Brain microvascular endothelial cell (primary cell): ENCODE measurements around the gene BSND.
"Not testable (repeated sequence)": the region's sequence is repeated elsewhere in the genome, so short reads cannot be mapped to it uniquely, and the experiment has no call there.

Source experiments
- DNase-seq: peaks from one replicate; pipeline ENCODE4 v3.0.0-alpha.2; 2020
- H3K27ac ChIP-seq: fragments of 250-450 bp; sonication (Bioruptor Pico); 2 replicates; pipeline ENCODE4 v1.5.1; 2020; ENCODE audit warnings: mild to moderate bottlenecking, moderate library complexity
- H3K27me3 ChIP-seq: fragments of 250-450 bp; sonication (Bioruptor Pico); replicated peaks from 2 replicates; pipeline ENCODE4 v1.5.1; 2020; ENCODE audit warnings: mild to moderate bottlenecking
- H3K36me3 ChIP-seq: fragments of 250-450 bp; sonication (Bioruptor Pico); replicated peaks from 2 replicates; pipeline ENCODE4 v1.5.1; 2020; ENCODE audit warnings: mild to moderate bottlenecking
- H3K4me3 ChIP-seq: 2 replicates; pipeline ENCODE4 v1.5.1; 2011; ENCODE audit warnings: low read depth, mild to moderate bottlenecking, control low read depth, low read length, moderate library complexity
- CTCF ChIP-seq: IDR thresholded peaks from 2 replicates; pipeline ENCODE4 v1.5.1; 2011; ENCODE audit warnings: low read depth, mild to moderate bottlenecking, moderate library complexity, low read length, control low read depth, inconsistent platforms; ENCODE audit errors: missing control alignments
- in situ Hi-C: cut with HindIII; loops from 2 replicates; pipeline ENCODE4 v1.10.0; 2017; ENCODE audit warnings: low sequenced_read_pairs, low pct_ligation_motif_present

Gene BSND

GRCh38 chr1:54962612-54963395, 35.9 kb upstream of the BSND start:
- no peak for DNase-seq
- in situ Hi-C loops = no loop called here
- H3K27me3 ChIP-seq = no peaks in the 10 kb centered on the region

GRCh38 chr1:54963829-54964228, 34.9 kb upstream of the BSND start:
- H3K27me3 ChIP-seq, H3K36me3 ChIP-seq, H3K4me3 ChIP-seq, H3K27ac ChIP-seq, in situ Hi-C loops, DNase-seq: not testable (repeated sequence)

More at GRCh38 chr1:54962612-54963395, 35.9 kb upstream of the BSND start:
- Histone ChIP-seq H3K36me3 (no peaks in the 10 kb centered on the region), H3K27ac (no peak overlapping the region), H3K4me3 (no peak overlapping the region)
- TF ChIP-seq CTCF = no peak

- H3K36me3 ChIP-seq = no peaks in the 10 kb centered on the region
- in situ Hi-C loops = no loop called here
- no peaks in the 10 kb centered on the region for H3K27me3 ChIP-seq
- no peak overlapping the region for H3K27ac ChIP-seq
- peak; percentile 45 for DNase-seq
- no peak overlapping the region for H3K4me3 ChIP-seq
- no peak for TF ChIP-seq CTCF
These were observed 33.0 kb upstream of the BSND start for GRCh38 chr1:54965624-54966340.

GRCh38 chr1:54967372-54967771, 31.4 kb upstream of the BSND start:
- in situ Hi-C loops = no loop called here
- Histone ChIP-seq H3K27me3 (no peaks in the 10 kb centered on the region), H3K36me3 (no peaks in the 10 kb centered on the region), H3K4me3 (no peak overlapping the region), H3K27ac (no peak overlapping the region)
- no peak for DNase-seq
- TF ChIP-seq CTCF = no peak

- Histone ChIP-seq H3K27me3 (no peaks in the 10 kb centered on the region), H3K4me3 (no peak overlapping the region), H3K36me3 (no peaks in the 10 kb centered on the region), H3K27ac (no peak overlapping the region)
- in situ Hi-C loops = no loop called here
- TF ChIP-seq CTCF = no peak
- DNase-seq = no peak
These were observed 30.2 kb upstream of the BSND start for GRCh38 chr1:54968551-54968950.

GRCh38 chr1:54969879-54970278, 28.9 kb upstream of the BSND start:
- Histone ChIP-seq H3K4me3 (no peak overlapping the region), H3K27me3 (no peaks in the 10 kb centered on the region), H3K36me3 (no peaks in the 10 kb centered on the region), H3K27ac (no peak overlapping the region)
- in situ Hi-C loops = no loop called here
- DNase-seq = no peak
- TF ChIP-seq CTCF = no peak
